Measurements from ENCODE around the gene LPAR2.

LPAR2 gene

DNA sequence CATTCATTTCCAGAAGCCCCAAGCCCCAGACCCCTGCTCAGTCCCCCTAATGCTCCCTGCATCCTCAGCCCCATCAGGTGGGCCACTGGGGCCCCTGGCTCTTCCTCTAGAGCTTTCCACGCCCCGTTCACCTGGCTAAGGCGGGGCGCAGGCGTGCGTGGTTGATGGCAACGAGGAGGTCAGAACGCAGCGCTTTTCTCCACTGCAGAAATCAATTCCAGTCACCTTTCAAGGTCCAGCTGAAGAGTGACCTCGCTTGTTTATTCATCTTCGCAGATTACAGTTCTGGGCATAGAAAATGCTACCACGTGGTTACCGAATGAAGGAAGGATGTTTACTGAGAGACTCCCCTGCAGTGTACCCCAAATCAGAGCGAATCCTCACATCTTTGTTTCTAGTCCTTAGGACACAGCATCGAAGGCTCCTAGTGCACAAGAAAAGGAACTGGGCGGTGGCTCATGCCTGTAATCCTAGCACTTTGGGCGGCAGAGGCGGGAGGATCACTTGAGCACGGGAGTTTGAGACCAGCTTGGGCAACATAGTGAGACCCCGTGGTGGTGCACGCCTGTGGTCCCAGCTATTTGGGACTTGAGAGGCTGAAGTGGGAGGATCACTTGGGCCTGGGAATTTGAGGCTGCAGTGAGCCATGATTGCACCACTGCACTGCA is 8.7 kb downstream of the LPAR2 start:
- peaks cover 3 to 6% of the 10 kb centered on the region in 2 experiments for H3K4me1 ChIP-seq (ENCODE audit: control insufficient read depth in 1 of 2, insufficient read depth in 2 of 2, low read length in 2 of 2)
- no peak overlapping the region for H2AK5ac ChIP-seq (ENCODE audit: low read length)
- H2BK12ac ChIP-seq (ENCODE audit: low read length), result no peak overlapping the region
- no peaks in the 10 kb centered on the region for H3K9me3 ChIP-seq (ENCODE audit: insufficient read depth, low read depth, low read length)
- H3K27ac ChIP-seq (ENCODE audit: low read depth, low read length), result no peak overlapping the region
- no peak overlapping the region for H3K4ac ChIP-seq (ENCODE audit: low read depth, low read length)
- no peak overlapping the region for H3K23ac ChIP-seq (ENCODE audit: low read length)
- H3K4me3 ChIP-seq (ENCODE audit: low read depth, low read length), result no peak overlapping the region
- no peaks in the 10 kb centered on the region for H3K27me3 ChIP-seq (ENCODE audit: insufficient read depth, low read length)
- no peak overlapping the region for H3K9ac ChIP-seq (ENCODE audit: low read length)
- peaks cover 11 to 14% of the 10 kb centered on the region in 2 experiments for H3K36me3 ChIP-seq (ENCODE audit: control insufficient read depth in 1 of 2, insufficient read depth in 2 of 2, low read length in 2 of 2)
- no peak for DNase-seq
- no peak overlapping the region for H4K91ac ChIP-seq (ENCODE audit: low read depth, low read length)
- no peak overlapping the region for H3K14ac ChIP-seq (ENCODE audit: low read length)
- WGBS (ENCODE audit: extremely low coverage, insufficient coverage, insufficient read length), result no CpG with 5 or more reads among the region's 21 CpGs
- no peak overlapping the region for H2BK120ac ChIP-seq (ENCODE audit: insufficient read depth, low read length, poor library complexity)
- no peaks in the 10 kb centered on the region for H3K79me2 ChIP-seq (ENCODE audit: control insufficient read depth, insufficient read depth, low read length, poor library complexity)
- H2BK5ac ChIP-seq (ENCODE audit: low read depth, low read length, poor library complexity), result no peak overlapping the region
- no peak overlapping the region for H4K12ac ChIP-seq (ENCODE audit: low read depth, low read length)
- H3K4me2 ChIP-seq (ENCODE audit: low read length), result peak overlapping the region; percentile 97
- no peak overlapping the region for H4K8ac ChIP-seq (ENCODE audit: low read depth, low read length)
- H3K18ac ChIP-seq (ENCODE audit: low read length), result no peak overlapping the region
- no peaks in the 10 kb centered on the region for H3K79me1 ChIP-seq (ENCODE audit: low read length)
- no peak overlapping the region for H2AFZ ChIP-seq (ENCODE audit: insufficient read depth, low read length, poor library complexity)

DNA sequence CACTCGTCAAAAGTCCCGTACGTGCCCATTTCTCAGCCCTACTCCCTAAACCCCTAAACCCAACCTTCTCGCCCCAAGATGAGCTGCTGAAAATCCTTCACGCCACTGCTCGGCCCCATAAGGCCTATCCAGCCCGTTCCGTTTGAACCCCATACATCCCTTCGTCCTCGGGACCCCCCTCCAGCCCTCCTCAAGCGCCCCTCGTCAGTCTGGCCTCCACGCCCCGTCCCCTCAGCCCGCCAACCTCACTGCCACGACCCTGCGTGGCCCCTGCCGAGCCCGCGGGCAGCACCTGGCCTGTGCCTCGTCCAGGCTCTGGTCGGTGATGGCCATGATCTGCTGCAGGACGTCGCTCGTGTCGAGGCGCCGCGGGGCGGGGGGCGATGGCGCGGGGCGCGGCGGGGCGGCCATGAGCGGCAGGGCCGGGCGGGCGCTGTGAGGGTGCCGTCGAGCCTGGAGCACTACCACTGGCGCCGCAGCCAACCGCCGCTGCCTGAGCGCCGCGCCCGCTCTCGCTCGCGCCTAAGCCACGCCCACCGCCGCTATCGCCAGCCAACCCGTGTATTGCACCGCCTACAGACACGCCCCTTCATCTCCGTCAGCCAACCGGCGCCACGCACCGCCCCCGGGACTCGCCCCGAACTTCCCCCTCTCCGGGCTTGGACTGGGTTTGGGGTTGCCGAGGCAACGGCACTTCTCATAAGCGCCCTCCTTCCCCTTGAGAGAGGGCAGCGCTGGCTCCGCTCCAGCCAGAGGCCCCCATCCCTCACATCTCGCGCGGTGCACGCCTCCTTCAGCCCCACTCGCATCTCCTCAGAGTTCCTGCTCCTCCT is 9.6 kb downstream of the LPAR2 start, which contains the start of gene PBX4:
Gene PBX4, minus strand, starts transcription at position 469 of the 833 bp plus-strand sequence. Its CDS starts 58 bp downstream, at position 411.
- no peak within 1 kb of the TSS for H3K23ac ChIP-seq (ENCODE audit: low read length)
- no peaks in the 10 kb centered on the region for H3K79me2 ChIP-seq (ENCODE audit: control insufficient read depth, insufficient read depth, low read length, poor library complexity)
- peak within 1 kb of the TSS; percentile 8 for H3K14ac ChIP-seq (ENCODE audit: low read length)
- no peaks in the 10 kb centered on the region for H3K27me3 ChIP-seq (ENCODE audit: insufficient read depth, low read length)
- H3K36me3 ChIP-seq (ENCODE audit: control insufficient read depth in 1 of 2, insufficient read depth in 2 of 2, low read length in 2 of 2), result peaks cover 2 to 5% of the 10 kb centered on the region in 2 experiments
- no peak within 1 kb of the TSS for H3K4ac ChIP-seq (ENCODE audit: low read depth, low read length)
- H4K8ac ChIP-seq (ENCODE audit: low read depth, low read length), result peak within 1 kb of the TSS; percentile 64
- H3K9me3 ChIP-seq (ENCODE audit: insufficient read depth, low read depth, low read length), result no peaks in the 10 kb centered on the region
- WGBS (ENCODE audit: extremely low coverage, insufficient coverage, insufficient read length), result no CpG with 5 or more reads among the region's 80 CpGs
- H2AK5ac ChIP-seq (ENCODE audit: low read length), result no peak within 1 kb of the TSS
- H3K18ac ChIP-seq (ENCODE audit: low read length), result peak within 1 kb of the TSS; percentile 27
- H3K4me2 ChIP-seq (ENCODE audit: low read length), result peak within 1 kb of the TSS; percentile 97
- peaks cover 7 to 11% of the 10 kb centered on the region in 2 experiments for H3K4me1 ChIP-seq (ENCODE audit: control insufficient read depth in 1 of 2, insufficient read depth in 2 of 2, low read length in 2 of 2)
- DNase-seq, result peak; percentile 97 to 98
- no peak within 1 kb of the TSS for H3K27ac ChIP-seq (ENCODE audit: low read depth, low read length)
- peak within 1 kb of the TSS; percentile 67 for H3K4me3 ChIP-seq (ENCODE audit: low read depth, low read length)
- no peak within 1 kb of the TSS for H4K12ac ChIP-seq (ENCODE audit: low read depth, low read length)
- H3K9ac ChIP-seq (ENCODE audit: low read length), result peak within 1 kb of the TSS; percentile 36
- peak within 1 kb of the TSS; percentile 73 for H2AFZ ChIP-seq (ENCODE audit: insufficient read depth, low read length, poor library complexity)
- H2BK12ac ChIP-seq (ENCODE audit: low read length), result no peak within 1 kb of the TSS
- no peak within 1 kb of the TSS for H2BK5ac ChIP-seq (ENCODE audit: low read depth, low read length, poor library complexity)
- H3K79me1 ChIP-seq (ENCODE audit: low read length), result no peaks in the 10 kb centered on the region
- H2BK120ac ChIP-seq (ENCODE audit: insufficient read depth, low read length, poor library complexity), result no peak within 1 kb of the TSS
- H4K91ac ChIP-seq (ENCODE audit: low read depth, low read length), result no peak within 1 kb of the TSS

DNA sequence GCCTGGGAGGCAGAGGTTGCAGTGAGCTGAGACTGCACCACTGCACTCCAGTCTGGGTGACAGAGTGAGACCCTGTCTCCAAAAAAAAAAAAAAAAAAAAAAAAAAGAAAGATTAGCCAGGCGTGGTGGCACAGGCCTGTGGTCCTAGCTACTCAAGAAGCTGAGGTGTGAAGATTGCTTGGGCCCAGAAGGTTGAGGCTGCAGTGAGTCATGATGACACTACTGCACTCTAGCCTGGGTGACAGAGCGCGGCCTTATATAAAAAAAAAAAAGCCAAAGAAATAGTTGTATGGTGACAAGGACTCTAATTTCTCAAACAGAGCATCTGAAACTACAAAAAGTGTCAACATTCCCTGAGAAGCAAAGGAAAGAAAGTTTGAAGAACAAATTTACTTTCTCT is 12.9 kb downstream of the LPAR2 start:
- Histone ChIP-seq H3K9ac (ENCODE audit: low read length) (no peak overlapping the region), H2AFZ (ENCODE audit: insufficient read depth, low read length, poor library complexity) (no peak overlapping the region), H3K4ac (ENCODE audit: low read depth, low read length) (no peak overlapping the region), H3K9me3 (ENCODE audit: insufficient read depth, low read depth, low read length) (no peaks in the 10 kb centered on the region), H3K18ac (ENCODE audit: low read length) (no peak overlapping the region), H3K4me3 (ENCODE audit: low read depth, low read length) (no peak overlapping the region), H3K4me2 (ENCODE audit: low read length) (no peak overlapping the region), H3K36me3 (ENCODE audit: control insufficient read depth in 1 of 2, insufficient read depth in 2 of 2, low read length in 2 of 2) (no peaks in the 10 kb centered on the region), H3K27me3 (ENCODE audit: insufficient read depth, low read length) (no peaks in the 10 kb centered on the region), H4K12ac (ENCODE audit: low read depth, low read length) (no peak overlapping the region), H2BK120ac (ENCODE audit: insufficient read depth, low read length, poor library complexity) (no peak overlapping the region), H4K91ac (ENCODE audit: low read depth, low read length) (no peak overlapping the region), H2BK5ac (ENCODE audit: low read depth, low read length, poor library complexity) (no peak overlapping the region), H2BK12ac (ENCODE audit: low read length) (no peak overlapping the region), H3K27ac (ENCODE audit: low read depth, low read length) (no peak overlapping the region), H3K79me2 (ENCODE audit: control insufficient read depth, insufficient read depth, low read length, poor library complexity) (no peaks in the 10 kb centered on the region), H3K14ac (ENCODE audit: low read length) (no peak overlapping the region), H3K23ac (ENCODE audit: low read length) (no peak overlapping the region), H3K79me1 (ENCODE audit: low read length) (no peaks in the 10 kb centered on the region), H2AK5ac (ENCODE audit: low read length) (no peak overlapping the region), H4K8ac (ENCODE audit: low read depth, low read length) (no peak overlapping the region), H3K4me1 (ENCODE audit: control insufficient read depth in 1 of 2, insufficient read depth in 2 of 2, low read length in 2 of 2) (peaks cover 8 to 12% of the 10 kb centered on the region in 2 experiments)
- DNase-seq, result peak; percentile 58 to 63
- WGBS (ENCODE audit: extremely low coverage, insufficient coverage, insufficient read length), result no CpG with 5 or more reads among the region's 3 CpGs

DNA sequence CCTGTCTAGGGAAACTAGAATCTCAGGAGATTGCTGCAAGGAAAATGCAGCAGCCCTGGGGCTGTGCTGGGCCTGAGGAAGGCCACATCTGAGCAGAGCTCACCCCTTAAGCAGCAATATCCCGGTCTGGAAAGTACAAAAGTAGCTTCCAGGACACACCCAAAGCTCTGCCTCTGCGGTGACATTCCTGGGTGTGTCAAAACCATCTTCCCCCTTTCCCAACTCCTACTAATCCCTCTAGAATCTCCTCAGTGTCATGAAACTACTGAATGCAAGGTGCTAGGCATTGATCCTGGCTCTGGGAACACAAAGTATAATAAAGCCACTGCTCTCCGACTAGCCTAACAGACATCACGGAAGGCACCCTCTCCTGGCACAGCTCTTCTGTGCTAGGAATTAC is 14.5 kb downstream of the LPAR2 start:
- WGBS (ENCODE audit: extremely low coverage, insufficient coverage, insufficient read length), result no CpG with 5 or more reads among the region's 4 CpGs
- no peak overlapping the region for H2BK12ac ChIP-seq (ENCODE audit: low read length)

More for the DNA sequence above, 14.5 kb downstream of the LPAR2 start:
- H2BK120ac ChIP-seq (ENCODE audit: insufficient read depth, low read length, poor library complexity), result no peak overlapping the region
- no peak overlapping the region for H3K4me2 ChIP-seq (ENCODE audit: low read length)
- no peak overlapping the region for H3K23ac ChIP-seq (ENCODE audit: low read length)
- H3K4me1 ChIP-seq (ENCODE audit: control insufficient read depth in 1 of 2, insufficient read depth in 2 of 2, low read length in 2 of 2), result peaks cover 8 to 9% of the 10 kb centered on the region in 2 experiments
- H3K27me3 ChIP-seq (ENCODE audit: insufficient read depth, low read length), result no peaks in the 10 kb centered on the region
- no peaks in the 10 kb centered on the region for H3K79me2 ChIP-seq (ENCODE audit: control insufficient read depth, insufficient read depth, low read length, poor library complexity)
- no peaks in the 10 kb centered on the region for H3K36me3 ChIP-seq (ENCODE audit: control insufficient read depth in 1 of 2, insufficient read depth in 2 of 2, low read length in 2 of 2)
- no peaks in the 10 kb centered on the region for H3K9me3 ChIP-seq (ENCODE audit: insufficient read depth, low read depth, low read length)
- H3K4me3 ChIP-seq (ENCODE audit: low read depth, low read length), result no peak overlapping the region
- no peak overlapping the region for H4K12ac ChIP-seq (ENCODE audit: low read depth, low read length)
- H3K9ac ChIP-seq (ENCODE audit: low read length), result no peak overlapping the region
- H3K4ac ChIP-seq (ENCODE audit: low read depth, low read length), result no peak overlapping the region
- no peak overlapping the region for H2BK5ac ChIP-seq (ENCODE audit: low read depth, low read length, poor library complexity)
- no peaks in the 10 kb centered on the region for H3K79me1 ChIP-seq (ENCODE audit: low read length)
- H2AK5ac ChIP-seq (ENCODE audit: low read length), result no peak overlapping the region
- no peak overlapping the region for H3K14ac ChIP-seq (ENCODE audit: low read length)
- H2AFZ ChIP-seq (ENCODE audit: insufficient read depth, low read length, poor library complexity), result no peak overlapping the region
- H4K91ac ChIP-seq (ENCODE audit: low read depth, low read length), result no peak overlapping the region
- H4K8ac ChIP-seq (ENCODE audit: low read depth, low read length), result no peak overlapping the region
- DNase-seq, result peak; percentile 96
- no peak overlapping the region for H3K27ac ChIP-seq (ENCODE audit: low read depth, low read length)
- H3K18ac ChIP-seq (ENCODE audit: low read length), result no peak overlapping the region
